Esophagus muscularis mucosa (tissue), 4 donors: ENCODE results near the gene TBC1D2.

Experiments
- EP300 ChIP-seq: sonication (generic); formaldehyde crosslinking; IDR thresholded peaks from one replicate; pipeline ENCODE4 v1.6.1; 2017; ENCODE audit warnings: antibody characterized with exemption
- POLR2A ChIP-seq: fragments of 450-650 bp; IDR thresholded peaks from one replicate; pipeline ENCODE4 v1.6.1; 2017; ENCODE audit warnings: antibody characterized with exemption, moderate library complexity, mild to moderate bottlenecking, low read depth
- POLR2AphosphoS5 ChIP-seq, 2 donors: sonication (generic); formaldehyde crosslinking; IDR thresholded peaks; one replicate each; pipeline ENCODE4 v1.6.1; 2017; ENCODE audit warnings: antibody characterized with exemption in 2 of 2
- TF ChIP-seq, protein P1 (sequence below), 3 experiments: fragments of 200-600 bp in 2 of 3; fragments of 450-650 bp in 1 of 3; sonication (generic) in 2 of 3; IDR thresholded peaks; one replicate each; pipeline ENCODE4 v1.5.1; 2017 to 2019; ENCODE audit warnings: antibody characterized with exemption in 3 of 3, mild to moderate bottlenecking in 2 of 3, moderate library complexity in 1 of 3

DNA sequence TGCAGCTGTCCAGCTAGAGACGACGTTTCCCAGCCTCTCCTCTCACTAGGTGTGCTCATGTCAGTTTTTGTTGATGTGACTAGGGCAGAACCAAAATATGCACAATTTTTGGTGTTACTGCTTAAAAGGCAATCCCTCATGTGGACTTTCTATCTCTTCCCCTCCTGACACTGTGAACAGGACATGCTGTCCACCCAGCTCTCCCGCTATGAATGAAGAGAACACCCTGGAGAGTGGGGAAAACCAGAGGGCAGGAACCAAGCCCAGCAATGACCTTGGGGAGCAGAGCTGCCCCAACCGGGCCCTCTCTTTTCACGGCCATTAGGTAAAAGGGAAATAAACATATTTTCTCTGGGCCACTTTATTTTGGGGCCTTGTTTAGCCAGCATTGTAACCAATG lies 46.7 kb upstream of the TBC1D2 start:
- TF ChIP-seq, protein P1, sequence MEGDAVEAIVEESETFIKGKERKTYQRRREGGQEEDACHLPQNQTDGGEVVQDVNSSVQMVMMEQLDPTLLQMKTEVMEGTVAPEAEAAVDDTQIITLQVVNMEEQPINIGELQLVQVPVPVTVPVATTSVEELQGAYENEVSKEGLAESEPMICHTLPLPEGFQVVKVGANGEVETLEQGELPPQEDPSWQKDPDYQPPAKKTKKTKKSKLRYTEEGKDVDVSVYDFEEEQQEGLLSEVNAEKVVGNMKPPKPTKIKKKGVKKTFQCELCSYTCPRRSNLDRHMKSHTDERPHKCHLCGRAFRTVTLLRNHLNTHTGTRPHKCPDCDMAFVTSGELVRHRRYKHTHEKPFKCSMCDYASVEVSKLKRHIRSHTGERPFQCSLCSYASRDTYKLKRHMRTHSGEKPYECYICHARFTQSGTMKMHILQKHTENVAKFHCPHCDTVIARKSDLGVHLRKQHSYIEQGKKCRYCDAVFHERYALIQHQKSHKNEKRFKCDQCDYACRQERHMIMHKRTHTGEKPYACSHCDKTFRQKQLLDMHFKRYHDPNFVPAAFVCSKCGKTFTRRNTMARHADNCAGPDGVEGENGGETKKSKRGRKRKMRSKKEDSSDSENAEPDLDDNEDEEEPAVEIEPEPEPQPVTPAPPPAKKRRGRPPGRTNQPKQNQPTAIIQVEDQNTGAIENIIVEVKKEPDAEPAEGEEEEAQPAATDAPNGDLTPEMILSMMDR (IDR thresholded peaks at IDR 0.05): no peak
- no peak for TF ChIP-seq POLR2A
- TF ChIP-seq POLR2AphosphoS5 (IDR thresholded peaks at IDR 0.05): no peak
- no peak for TF ChIP-seq EP300
